SJCRH30 (cell line): ENCODE data around the gene RBM46. TPM values are rescaled to one million over a fixed set of nuclear protein-coding genes. Genes with fewer than 3 reads are reported as not detected.

Experiments
- DNase-seq, 2 experiments: peaks; one replicate each; pipeline ENCODE4 v3.0.0-alpha.2; 2015 to 2020
- H3K27ac ChIP-seq: fragments of 250-450 bp; sonication (Bioruptor Pico); 2 replicates; pipeline ENCODE4 v1.5.1; 2020; ENCODE audit warnings: mild to moderate bottlenecking, moderate library complexity
- H3K27me3 ChIP-seq: fragments of 250-450 bp; sonication (Bioruptor Pico); 2 replicates; pipeline ENCODE4 v1.5.1; 2020; ENCODE audit warnings: mild to moderate bottlenecking, moderate library complexity
- H3K36me3 ChIP-seq: fragments of 250-450 bp; sonication (Bioruptor Pico); 2 replicates; pipeline ENCODE4 v1.5.1; 2020; ENCODE audit warnings: mild to moderate bottlenecking, moderate library complexity
- H3K4me1 ChIP-seq: fragments of 250-450 bp; sonication (Bioruptor Pico); 2 replicates; pipeline ENCODE4 v1.5.1; 2020; ENCODE audit warnings: mild to moderate bottlenecking, moderate library complexity
- H3K4me3 ChIP-seq: fragments of 250-450 bp; sonication (Bioruptor Pico); 2 replicates; pipeline ENCODE4 v1.5.1; 2020; ENCODE audit warnings: mild to moderate bottlenecking, moderate library complexity
- H3K9me3 ChIP-seq: fragments of 250-450 bp; sonication (Bioruptor Pico); replicated peaks from 2 replicates; pipeline ENCODE4 v1.5.1; 2020; ENCODE audit warnings: mild to moderate bottlenecking, moderate library complexity
- total RNA-seq: library from RNA; depleted of rRNA; stranded (reverse); fragments of >200 nt; shearing (Covaris generic); gene quantifications from 2 replicates; pipeline ENCODE4 v1.2.3, GENCODE V29; 2014; rRNA removed

RBM46 gene
- total RNA-seq, 1 experiment from 2014 or later, result not detected

GRCh38 chr4:154877110-154877760, 96.2 kb downstream of the RBM46 start:
- H3K4me1 ChIP-seq, result no peaks in the 10 kb centered on the region
- no peak overlapping the region for H3K4me3 ChIP-seq
- no peak overlapping the region for H3K27ac ChIP-seq
- H3K27me3 ChIP-seq, result no peaks in the 10 kb centered on the region
- peak; percentile 15 to 34 for DNase-seq
- H3K9me3 ChIP-seq, result no peaks in the 10 kb centered on the region
- no peaks in the 10 kb centered on the region for H3K36me3 ChIP-seq

Other genes with a start within 250 kb of the RBM46 start
- 38.6 and 43.7 TPM in 2 replicates for gene PLRG1, start 230.9 kb upstream of the RBM46 start, total RNA-seq
- not detected in 2 replicates for gene FGB, start 218.3 kb upstream of the RBM46 start, total RNA-seq
- not detected in 2 replicates for gene FGA, start 190.5 kb upstream of the RBM46 start, total RNA-seq
- not detected in 2 replicates for gene FGG, start 168.6 kb upstream of the RBM46 start, total RNA-seq
- not detected in 2 replicates for gene LRAT, start 37.3 kb upstream of the RBM46 start, total RNA-seq